A172 (cell line): Measurements from ENCODE around the gene ARHGDIA. TPM values are rescaled to one million over a fixed set of nuclear protein-coding genes. Genes with fewer than 3 reads are reported as not detected.

ENCODE experiments used
- DNase-seq: peaks from one replicate; pipeline ENCODE4 v3.0.0-alpha.2; 2015; ENCODE audit warnings: low spot score
- total RNA-seq: library from RNA; depleted of rRNA; stranded (reverse); fragments of >200 nt; shearing (Covaris generic); gene quantifications from 2 replicates; pipeline ENCODE4 v1.2.3, GENCODE V29; 2014; rRNA removed

ARHGDIA gene
- total RNA-seq, 1 experiment from 2014 or later: 183 TPM

DNA sequence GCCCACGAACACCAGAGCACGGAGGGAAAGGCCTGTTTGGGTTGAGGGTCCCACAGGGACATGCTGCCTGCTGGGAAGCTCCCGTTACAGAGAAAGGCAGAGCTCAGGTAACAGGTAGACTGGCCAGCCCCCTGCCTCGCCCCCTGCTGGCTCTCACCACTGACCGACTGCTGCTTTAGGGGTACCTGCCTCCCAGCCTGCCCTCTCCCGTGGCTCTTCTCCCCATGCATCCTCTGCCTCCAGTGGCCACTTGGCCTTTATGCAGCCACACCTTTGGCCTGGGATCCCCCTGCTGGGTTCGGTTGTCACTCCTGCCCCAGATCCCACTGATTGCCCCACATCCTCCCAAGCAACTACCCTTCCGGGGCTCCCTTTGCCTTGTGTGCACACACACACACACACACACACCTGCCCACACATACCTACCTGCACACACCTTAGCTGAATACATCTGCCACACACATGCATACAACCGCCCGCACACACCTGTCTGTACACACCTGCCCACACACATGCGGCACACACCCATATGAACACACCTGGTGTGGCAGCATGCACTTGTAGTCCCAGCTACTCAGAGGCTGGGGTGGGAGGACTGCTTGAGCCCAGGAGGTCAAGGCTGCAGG lies 45.2 kb downstream of the ARHGDIA start:
- DNase-seq: no peak

DNA sequence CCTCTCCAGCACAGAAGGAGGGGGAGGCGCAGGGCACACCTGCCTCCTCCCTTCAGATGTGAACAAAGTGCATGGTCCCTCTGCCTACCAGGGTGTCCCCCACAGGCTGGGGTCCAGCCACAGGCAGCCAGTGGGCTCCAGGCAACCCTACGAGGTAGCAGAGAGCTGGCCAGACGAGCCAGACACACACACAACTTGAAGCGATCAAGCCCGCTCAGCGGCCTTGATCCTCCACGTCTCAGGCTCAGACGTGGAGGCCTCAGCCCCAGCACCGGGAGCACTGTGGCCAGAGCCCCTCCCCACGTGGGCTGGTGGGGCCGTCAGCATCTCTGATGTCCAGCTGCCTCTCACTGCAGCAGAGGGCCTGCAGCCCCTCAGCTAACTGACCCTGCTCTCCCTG lies 46.5 kb downstream of the ARHGDIA start:
- no peak for DNase-seq

DNA sequence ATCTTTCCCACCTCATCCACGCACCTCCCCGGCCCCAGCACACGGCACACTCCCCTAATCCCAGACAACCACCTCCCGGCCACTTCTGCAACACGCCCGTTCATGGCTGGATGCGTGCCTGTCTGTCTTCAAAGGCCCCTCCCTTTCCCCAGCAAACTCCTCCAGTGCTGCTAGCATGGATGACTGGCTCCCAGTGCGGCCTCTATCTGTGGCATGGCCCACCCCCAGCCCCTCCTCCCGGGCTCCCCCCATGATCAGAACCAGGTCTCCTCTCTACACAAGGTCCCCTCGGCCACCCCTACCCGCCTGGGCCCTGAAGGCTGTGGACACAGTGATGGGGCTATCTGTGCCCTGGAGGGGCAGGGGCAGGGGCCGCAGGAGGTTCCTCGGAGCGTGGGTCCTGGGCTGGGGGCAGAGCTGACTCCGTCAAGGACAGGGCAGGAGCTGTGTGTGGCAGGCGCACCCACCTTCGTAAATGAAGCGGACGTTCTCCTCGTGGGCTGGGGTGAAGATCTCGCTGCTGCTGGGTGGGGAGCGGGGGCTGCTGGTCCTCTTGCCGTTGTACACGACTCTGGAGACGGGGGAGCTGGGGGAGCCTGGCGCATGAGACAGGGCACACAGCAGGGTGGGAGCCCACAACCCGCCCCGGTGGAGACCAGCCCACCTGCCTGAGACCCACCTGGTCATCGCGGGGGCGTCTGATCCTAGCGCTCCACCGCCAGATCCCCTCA lies 47.2 kb downstream of the ARHGDIA start:
- DNase-seq: no peak

DNA sequence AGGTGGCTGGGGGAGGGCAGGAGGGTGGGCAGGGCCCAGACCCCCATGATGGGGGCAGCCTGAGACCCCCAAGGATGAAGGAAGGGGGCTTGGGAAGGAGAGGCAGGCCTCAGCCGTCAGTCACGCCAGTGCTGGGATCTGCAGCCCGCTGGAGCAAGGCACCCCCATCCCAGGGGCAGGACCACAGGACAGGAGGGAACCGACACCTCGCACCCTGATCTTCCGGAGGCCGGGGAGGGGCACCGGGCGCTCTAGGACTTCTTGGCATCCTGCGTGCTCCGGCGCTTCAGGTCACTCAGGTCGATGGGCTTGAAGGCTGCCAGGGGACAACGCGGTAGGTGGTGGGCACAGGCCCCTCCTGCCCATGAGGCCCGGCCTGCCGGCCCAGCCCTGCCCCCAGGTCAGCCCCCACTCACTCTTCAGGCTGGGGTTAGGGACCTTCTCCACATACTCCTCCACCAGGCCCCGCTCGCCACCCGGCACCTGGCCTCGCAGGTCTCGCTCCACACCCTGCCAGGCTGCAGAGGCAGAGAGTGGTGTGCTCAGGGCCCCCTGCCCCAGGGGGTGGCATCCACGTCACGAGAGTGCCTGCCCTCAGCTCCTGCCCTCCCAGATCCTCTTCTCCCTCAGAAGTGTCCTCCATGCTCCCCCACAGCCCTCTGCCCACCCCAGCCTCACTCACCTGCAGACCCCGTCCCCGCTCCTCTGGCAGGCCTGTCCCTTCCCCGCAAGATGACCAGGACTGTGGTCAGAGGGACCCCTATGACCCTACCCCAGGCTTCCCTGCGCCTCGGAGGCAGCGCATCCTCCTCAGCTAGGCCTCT lies 47.9 kb downstream of the ARHGDIA start:
- no peak for DNase-seq

DNA sequence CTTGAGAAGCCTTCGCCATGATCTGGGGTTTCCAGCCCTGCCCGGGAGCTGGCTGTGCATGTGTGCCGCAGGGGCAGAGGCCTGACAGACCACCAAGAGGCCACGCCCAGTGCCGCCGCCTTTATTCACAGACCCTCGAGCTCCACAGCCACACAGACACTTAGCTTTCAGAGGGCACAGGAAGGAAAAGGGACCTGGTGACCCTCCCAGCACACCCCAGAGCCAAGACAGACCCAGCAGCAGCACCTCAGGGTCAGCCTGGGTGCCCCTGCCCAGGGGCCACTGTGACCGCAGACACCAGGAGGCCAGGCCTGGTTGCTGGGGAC lies 48.9 kb downstream of the ARHGDIA start:
- no peak for DNase-seq

DNA sequence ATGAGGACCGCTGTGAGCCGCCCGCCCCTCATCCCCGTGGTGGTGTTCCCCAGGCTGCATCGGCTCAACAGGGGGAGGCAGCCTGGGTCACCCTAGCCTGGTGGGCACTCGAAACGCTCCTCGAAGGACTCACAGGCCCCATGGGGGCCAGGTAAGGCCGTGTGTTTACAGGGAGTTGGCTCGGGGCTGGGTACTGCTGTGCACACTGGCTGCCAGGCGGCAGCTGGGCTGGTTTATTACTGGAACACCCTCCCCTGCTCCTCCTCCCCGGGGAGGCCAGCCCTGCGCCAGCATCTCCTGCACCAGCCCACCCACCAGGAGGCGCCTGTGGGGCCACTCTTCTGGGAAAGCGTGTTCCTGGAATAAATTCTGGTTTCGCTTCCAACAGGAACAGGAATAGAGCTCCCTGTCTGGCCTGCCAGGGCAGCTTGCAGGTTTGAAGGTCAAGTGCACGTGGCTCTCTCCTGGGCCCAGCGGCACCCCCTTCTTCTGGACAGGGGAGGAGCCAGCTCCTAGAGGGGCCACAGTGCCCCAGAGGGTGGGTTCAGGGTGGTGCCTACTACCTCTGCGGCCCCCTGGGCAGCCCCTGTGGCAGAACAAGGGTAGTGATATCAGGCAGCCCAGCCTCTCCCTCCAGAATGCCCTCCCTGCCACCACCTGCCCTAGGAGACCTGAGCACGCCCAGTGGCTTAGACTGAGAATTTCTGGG lies 49.4 kb downstream of the ARHGDIA start:
- DNase-seq: peak; percentile 83

DNA sequence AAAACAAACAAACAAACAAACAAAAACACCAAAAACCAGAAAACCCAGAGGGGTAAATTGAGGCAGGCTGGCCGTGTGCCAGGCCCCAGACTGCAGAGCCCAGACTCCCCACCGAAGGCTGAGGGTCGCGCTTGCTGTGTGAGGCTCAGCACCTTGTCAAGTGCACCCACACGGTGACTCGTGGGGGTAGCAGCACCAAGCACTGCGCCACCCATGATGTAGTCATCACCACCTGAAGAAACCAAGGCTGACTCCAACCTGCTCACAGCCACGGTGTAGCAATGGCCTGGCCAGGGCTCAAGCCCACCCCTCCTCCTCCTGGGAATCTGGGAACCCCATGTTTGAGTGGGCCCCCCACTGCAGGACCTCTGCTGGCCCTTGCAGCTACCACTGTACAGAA lies 50.0 kb downstream of the ARHGDIA start:
- DNase-seq: no peak

DNA sequence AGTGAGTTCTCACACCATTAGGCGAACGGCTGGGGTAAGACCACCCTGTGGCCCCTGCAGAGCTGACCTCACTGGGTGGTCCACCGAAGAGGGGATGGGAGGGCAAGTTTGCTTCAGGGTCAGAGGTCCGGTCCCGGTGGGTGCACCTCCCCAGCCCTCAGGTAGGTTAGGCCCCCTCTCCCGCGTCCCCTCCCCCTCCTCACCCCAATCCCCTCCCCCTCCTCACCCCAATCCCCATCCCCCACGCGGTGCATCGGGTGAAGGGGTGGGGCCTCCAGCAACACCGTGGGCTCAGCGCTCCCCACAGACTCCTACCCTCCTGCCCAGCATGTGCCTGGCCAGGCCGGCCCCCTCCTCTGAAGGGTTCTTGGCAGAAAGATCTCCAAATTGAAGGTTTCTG lies 51.4 kb downstream of the ARHGDIA start:
- DNase-seq: no peak

DNA sequence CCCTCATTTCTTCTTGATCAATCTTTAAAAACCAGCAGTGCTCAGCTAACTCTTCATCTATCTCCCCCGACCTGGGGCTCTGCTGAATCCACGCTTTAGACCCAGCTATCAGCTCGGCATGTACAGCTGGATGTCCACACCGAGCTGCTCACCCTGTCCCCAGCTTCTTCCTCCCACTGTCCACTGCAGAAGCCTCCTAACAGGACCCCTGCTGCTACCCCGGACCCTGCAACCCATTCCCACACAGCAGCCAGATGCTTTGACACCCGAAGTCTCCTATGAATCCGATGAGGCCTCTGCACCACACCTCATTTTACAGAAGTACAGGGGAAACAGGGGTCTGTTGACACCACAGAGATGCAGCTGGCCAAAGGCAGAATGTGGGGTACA lies 53.4 kb downstream of the ARHGDIA start:
- no peak for DNase-seq

Other genes with a start within 250 kb of the ARHGDIA start
- gene NPLOC4, start 234.2 kb downstream of the ARHGDIA start, total RNA-seq: 89.3 and 93.9 TPM in 2 replicates
- gene TSPAN10, start 234.1 kb downstream of the ARHGDIA start, total RNA-seq: 5.7 and 6.8 TPM in 2 replicates
- gene PDE6G, start 214.8 kb downstream of the ARHGDIA start, total RNA-seq: 1.1 and 2.0 TPM in 2 replicates
- 42.0 and 58.8 TPM in 2 replicates for gene OXLD1, start 204.7 kb downstream of the ARHGDIA start, total RNA-seq
- gene CCDC137, start 204.6 kb downstream of the ARHGDIA start, total RNA-seq: 18.5 and 21.7 TPM in 2 replicates
- 41.0 and 45.6 TPM in 2 replicates for gene ARL16, start 187.5 kb downstream of the ARHGDIA start, total RNA-seq
- gene HGS, start 187.3 kb downstream of the ARHGDIA start, total RNA-seq: 144 and 199 TPM in 2 replicates
- gene MRPL12, start 168.0 kb downstream of the ARHGDIA start, total RNA-seq: 32.3 and 37.0 TPM in 2 replicates
- 81.5 and 101 TPM in 2 replicates for gene SLC25A10, start 159.1 kb downstream of the ARHGDIA start, total RNA-seq
- gene GCGR, start 67.2 kb downstream of the ARHGDIA start, total RNA-seq: not detected in 2 replicates
- gene MCRIP1, start 38.0 kb downstream of the ARHGDIA start, total RNA-seq: 45.8 and 51.4 TPM in 2 replicates
- gene PPP1R27, start 36.3 kb downstream of the ARHGDIA start, total RNA-seq: not detected in 2 replicates
- 1,091 and 1,235 TPM in 2 replicates for gene P4HB, start 10.8 kb downstream of the ARHGDIA start, total RNA-seq
- 376 and 393 TPM in 2 replicates for gene ALYREF, start 20.2 kb upstream of the ARHGDIA start, total RNA-seq
- gene ANAPC11, start 20.4 kb upstream of the ARHGDIA start, total RNA-seq: 207 and 245 TPM in 2 replicates
- gene NPB, start 30.9 kb upstream of the ARHGDIA start, total RNA-seq: 0.77 and 1.8 TPM in 2 replicates
- 93.8 and 108 TPM in 2 replicates for gene PCYT2, start 40.1 kb upstream of the ARHGDIA start, total RNA-seq
- gene SIRT7, start 46.8 kb upstream of the ARHGDIA start, total RNA-seq: 34.9 and 47.0 TPM in 2 replicates
- 30.1 and 37.6 TPM in 2 replicates for gene MAFG, start 56.4 kb upstream of the ARHGDIA start, total RNA-seq
- gene PYCR1, start 66.0 kb upstream of the ARHGDIA start, total RNA-seq: 70.2 and 84.1 TPM in 2 replicates
- gene MYADML2, start 75.9 kb upstream of the ARHGDIA start, total RNA-seq: not detected in 2 replicates
- gene NOTUM, start 89.8 kb upstream of the ARHGDIA start, total RNA-seq: 0.14 and 1.9 TPM in 2 replicates
- 22.4 and 25.8 TPM in 2 replicates for gene ASPSCR1, start 106.3 kb upstream of the ARHGDIA start, total RNA-seq
- 155 and 163 TPM in 2 replicates for gene CENPX, start 151.5 kb upstream of the ARHGDIA start, total RNA-seq
- 28.0 and 38.0 TPM in 2 replicates for gene LRRC45, start 152.0 kb upstream of the ARHGDIA start, total RNA-seq
- gene RAC3, start 160.3 kb upstream of the ARHGDIA start, total RNA-seq: 7.0 TPM in 1 of 2 replicates, not detected in the other
- gene DCXR, start 166.4 kb upstream of the ARHGDIA start, total RNA-seq: 104 and 113 TPM in 2 replicates
- gene RFNG, start 180.5 kb upstream of the ARHGDIA start, total RNA-seq: 42.8 and 50.1 TPM in 2 replicates
- 185 and 187 TPM in 2 replicates for gene GPS1, start 180.6 kb upstream of the ARHGDIA start, total RNA-seq
- gene DUS1L, start 194.5 kb upstream of the ARHGDIA start, total RNA-seq: 107 and 165 TPM in 2 replicates
- 89.9 and 133 TPM in 2 replicates for gene FASN, start 226.9 kb upstream of the ARHGDIA start, total RNA-seq